Stimulated activated CD8-positive, alpha-beta memory T cell treated with anti-CD3 and anti-CD28 coated beads, Interleukin-12 subunit alpha, Interleukin-12 subunit beta, amount 100 ng/mL, for 1 hour (primary cell): Measurements from ENCODE around the gene FTO.

Source experiments
- DNase-seq: peaks from one replicate; pipeline ENCODE4 v3.0.0-alpha.2; 2020; ENCODE audit warnings: low read depth

The FTO gene

GRCh38 chr16:53755026-53755910, 51.3 kb downstream of the FTO start:
- DNase-seq, result no peak

GRCh38 chr16:53756275-53756996, 52.5 kb downstream of the FTO start:
- DNase-seq, result no peak

GRCh38 chr16:53757971-53758609, 54.1 kb downstream of the FTO start:
- no peak for DNase-seq

- DNase-seq, result no peak
Observed at GRCh38 chr16:53761962-53762703, 58.2 kb downstream of the FTO start.

GRCh38 chr16:53766304-53767016, 62.5 kb downstream of the FTO start:
- no peak for DNase-seq

GRCh38 chr16:53768167-53768566, 64.2 kb downstream of the FTO start:
- no peak for DNase-seq

GRCh38 chr16:53768593-53768992, 64.6 kb downstream of the FTO start:
- no peak for DNase-seq

GRCh38 chr16:53769185-53769584, 65.2 kb downstream of the FTO start:
- no peak for DNase-seq

GRCh38 chr16:53769787-53770186, 65.8 kb downstream of the FTO start:
- no peak for DNase-seq

GRCh38 chr16:53770641-53771040, 66.7 kb downstream of the FTO start:
- DNase-seq, result no peak

GRCh38 chr16:53771655-53772497, 67.9 kb downstream of the FTO start:
- no peak for DNase-seq

GRCh38 chr16:53773150-53773846, 69.3 kb downstream of the FTO start:
- DNase-seq, result no peak

GRCh38 chr16:53773881-53774280, 69.9 kb downstream of the FTO start:
- DNase-seq, result no peak

GRCh38 chr16:53775106-53775820, 71.3 kb downstream of the FTO start:
- DNase-seq, result no peak

GRCh38 chr16:53775821-53776431, 72.0 kb downstream of the FTO start:
- no peak for DNase-seq

- DNase-seq, result no peak
Observed at GRCh38 chr16:53779186-53779585, 75.2 kb downstream of the FTO start.

GRCh38 chr16:53780051-53780450, 76.1 kb downstream of the FTO start:
- DNase-seq, result no peak

- no peak for DNase-seq
Observed at GRCh38 chr16:53781023-53781605, 77.2 kb downstream of the FTO start.
